RWPE2 (cell line): ENCODE data around the gene DNAH7.

Experiments
- ATAC-seq: fragments of 200-7000 bp; cut with Tn5 transposase; 3 replicates; pipeline ENCODE4 v1.9.1; 2021; ENCODE audit warnings: low read depth
- DNase-seq: peaks from one replicate; pipeline ENCODE4 v3.0.0-alpha.2; 2020; ENCODE audit warnings: low spot score
- H3K27ac ChIP-seq: fragments of 450-650 bp; 2 replicates; pipeline ENCODE4 v1.5.1; 2017; ENCODE audit warnings: mild to moderate bottlenecking; ENCODE audit not compliant: poor library complexity, severe bottlenecking
- H3K27me3 ChIP-seq: fragments of 250-450 bp; sonication (Bioruptor Pico); 2 replicates; pipeline ENCODE4 v1.5.1; 2021; ENCODE audit warnings: mild to moderate bottlenecking, moderate library complexity; ENCODE audit not compliant: insufficient read depth, poor library complexity, severe bottlenecking
- H3K36me3 ChIP-seq: fragments of 250-450 bp; sonication (Bioruptor Pico); 2 replicates; pipeline ENCODE4 v1.5.1; 2020; ENCODE audit warnings: low read depth, mild to moderate bottlenecking, moderate library complexity
- H3K4me1 ChIP-seq: fragments of 250-450 bp; sonication (Bioruptor Pico); 2 replicates; pipeline ENCODE4 v1.5.1; 2021; ENCODE audit warnings: mild to moderate bottlenecking, moderate library complexity; ENCODE audit not compliant: insufficient read depth, poor library complexity, severe bottlenecking
- H3K4me3 ChIP-seq: fragments of 250-450 bp; sonication (Bioruptor Pico); 2 replicates; pipeline ENCODE4 v1.5.1; 2021; ENCODE audit warnings: mild to moderate bottlenecking, moderate library complexity; ENCODE audit not compliant: severe bottlenecking
- H3K9me3 ChIP-seq: fragments of 250-450 bp; sonication (Bioruptor Pico); 2 replicates; pipeline ENCODE4 v1.5.1; 2021; ENCODE audit warnings: mild to moderate bottlenecking, moderate library complexity; ENCODE audit not compliant: severe bottlenecking
- CTCF ChIP-seq: fragments of 450-650 bp; IDR thresholded peaks from one replicate; pipeline ENCODE4 v1.5.1; 2017; ENCODE audit warnings: mild to moderate bottlenecking, moderate library complexity; ENCODE audit not compliant: poor library complexity, severe bottlenecking

The DNAH7 gene

GRCh38 chr2:195706161-195706900 is 362.3 kb downstream of the DNAH7 start:
- H3K4me1 ChIP-seq = no peaks in the 10 kb centered on the region
- no peak overlapping the region for H3K27ac ChIP-seq
- peaks cover 10% of the 10 kb centered on the region; the same call in 1 of the 2 replicates for H3K36me3 ChIP-seq
- H3K4me3 ChIP-seq = no peak overlapping the region
- no peaks in the 10 kb centered on the region for H3K27me3 ChIP-seq
- ATAC-seq (no peak), DNase-seq (no peak)
- H3K9me3 ChIP-seq = no peaks in the 10 kb centered on the region
- no peak for TF ChIP-seq CTCF

- TF ChIP-seq CTCF = no peak
- H3K9me3 ChIP-seq = no peaks in the 10 kb centered on the region
- H3K36me3 ChIP-seq = no peaks in the 10 kb centered on the region
- H3K27ac ChIP-seq = no peak overlapping the region
- DNase-seq = no peak
- H3K27me3 ChIP-seq = no peaks in the 10 kb centered on the region
- no peak for ATAC-seq
- no peaks in the 10 kb centered on the region for H3K4me1 ChIP-seq
- H3K4me3 ChIP-seq = no peak overlapping the region
Observed at GRCh38 chr2:195700480-195700879, 368.2 kb downstream of the DNAH7 start.

- Histone ChIP-seq H3K36me3 (no peaks in the 10 kb centered on the region), H3K4me1 (no peaks in the 10 kb centered on the region), H3K27ac (no peak overlapping the region), H3K27me3 (no peaks in the 10 kb centered on the region), H3K4me3 (no peak overlapping the region), H3K9me3 (no peaks in the 10 kb centered on the region)
- DNase-seq (no peak), ATAC-seq (no peak)
- no peak for TF ChIP-seq CTCF
Observed at GRCh38 chr2:195697681-195698220, 370.9 kb downstream of the DNAH7 start.

- H3K36me3 ChIP-seq = no peaks in the 10 kb centered on the region
- H3K27ac ChIP-seq = no peak overlapping the region
- DNase-seq (no peak), ATAC-seq (no peak)
- no peak for TF ChIP-seq CTCF
- H3K9me3 ChIP-seq = no peaks in the 10 kb centered on the region
- no peak overlapping the region for H3K4me3 ChIP-seq
- no peaks in the 10 kb centered on the region for H3K27me3 ChIP-seq
- no peaks in the 10 kb centered on the region for H3K4me1 ChIP-seq
Observed at GRCh38 chr2:195696012-195696411, 372.6 kb downstream of the DNAH7 start.
